GM12873 (cell line): ENCODE measurements around the gene HARS1.

ENCODE experiments used
- TF ChIP-seq, protein P1 (sequence below): IDR thresholded peaks from 2 replicates; pipeline ENCODE4 v1.5.1; 2012; ENCODE audit warnings: low read depth, mild to moderate bottlenecking, moderate library complexity, low read length, control low read depth; ENCODE audit not compliant: insufficient read depth; ENCODE audit errors: missing control alignments

HARS1 gene

DNA sequence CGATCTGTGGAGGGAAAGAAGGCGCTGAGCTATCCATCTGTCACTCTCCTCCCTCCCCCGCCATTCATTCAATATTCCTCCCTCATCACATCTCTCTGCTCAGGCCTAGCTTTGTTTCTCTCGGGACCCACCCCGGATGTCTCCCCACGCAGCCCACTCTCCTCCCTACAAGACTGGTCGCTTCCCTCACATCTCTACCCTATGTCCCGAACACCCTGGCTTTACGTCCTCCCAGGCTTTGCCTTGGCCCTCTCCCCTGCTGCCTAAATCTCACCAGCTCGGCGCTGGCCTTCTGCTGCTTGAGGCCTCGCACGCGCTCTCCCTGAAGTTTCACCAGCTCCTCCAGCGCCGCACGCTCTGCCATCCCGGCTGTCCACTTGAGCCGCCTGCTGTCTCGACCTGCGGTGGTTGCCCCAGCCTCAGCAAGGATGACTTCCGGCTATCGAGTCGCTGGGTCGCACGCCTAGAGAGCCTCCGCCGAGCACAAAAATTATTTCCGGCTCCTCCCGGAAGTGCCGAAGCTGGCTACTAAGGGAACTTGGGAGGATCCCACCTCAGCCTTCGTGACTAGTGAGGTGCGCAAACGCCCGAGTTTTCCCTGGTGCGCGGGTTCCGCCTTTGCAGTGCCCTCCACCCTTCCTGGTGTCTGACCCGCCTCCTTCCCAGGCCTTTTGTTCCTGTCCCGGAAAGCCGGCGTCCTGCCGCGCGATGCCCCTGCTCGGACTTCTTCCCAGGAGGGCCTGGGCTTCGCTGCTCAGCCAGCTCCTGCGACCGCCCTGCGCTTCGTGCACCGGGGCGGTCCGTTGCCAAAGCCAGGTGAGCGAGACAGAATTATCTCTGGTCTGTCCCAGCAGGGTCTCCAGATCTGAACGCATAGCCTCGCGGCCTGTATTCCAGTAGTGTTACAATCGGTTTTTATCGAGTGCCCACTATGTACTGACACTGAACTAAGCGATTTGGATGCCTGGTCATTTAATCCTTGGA is at the start of gene HARS1, which contains the start of gene HARS2:
HARS1 (minus strand) TSS at position 430 of the 984 bp plus-strand sequence; CDS start at position 364, 66 bp downstream.
HARS2 (plus strand) TSS at position 515 of the 984 bp plus-strand sequence; CDS start at position 709, 194 bp downstream.
- TF ChIP-seq, protein P1, sequence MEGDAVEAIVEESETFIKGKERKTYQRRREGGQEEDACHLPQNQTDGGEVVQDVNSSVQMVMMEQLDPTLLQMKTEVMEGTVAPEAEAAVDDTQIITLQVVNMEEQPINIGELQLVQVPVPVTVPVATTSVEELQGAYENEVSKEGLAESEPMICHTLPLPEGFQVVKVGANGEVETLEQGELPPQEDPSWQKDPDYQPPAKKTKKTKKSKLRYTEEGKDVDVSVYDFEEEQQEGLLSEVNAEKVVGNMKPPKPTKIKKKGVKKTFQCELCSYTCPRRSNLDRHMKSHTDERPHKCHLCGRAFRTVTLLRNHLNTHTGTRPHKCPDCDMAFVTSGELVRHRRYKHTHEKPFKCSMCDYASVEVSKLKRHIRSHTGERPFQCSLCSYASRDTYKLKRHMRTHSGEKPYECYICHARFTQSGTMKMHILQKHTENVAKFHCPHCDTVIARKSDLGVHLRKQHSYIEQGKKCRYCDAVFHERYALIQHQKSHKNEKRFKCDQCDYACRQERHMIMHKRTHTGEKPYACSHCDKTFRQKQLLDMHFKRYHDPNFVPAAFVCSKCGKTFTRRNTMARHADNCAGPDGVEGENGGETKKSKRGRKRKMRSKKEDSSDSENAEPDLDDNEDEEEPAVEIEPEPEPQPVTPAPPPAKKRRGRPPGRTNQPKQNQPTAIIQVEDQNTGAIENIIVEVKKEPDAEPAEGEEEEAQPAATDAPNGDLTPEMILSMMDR, result no peak

GRCh38 chr5:140737486-140737885 is 46.3 kb upstream of the HARS1 start:
- TF ChIP-seq, protein P1, result no peak

GRCh38 chr5:140734354-140734753 is 43.2 kb upstream of the HARS1 start:
- TF ChIP-seq, protein P1, result no peak

- TF ChIP-seq, protein P1, result no peak
Measured at GRCh38 chr5:140733098-140733497, 41.9 kb upstream of the HARS1 start.

GRCh38 chr5:140725799-140726471 is 34.8 kb upstream of the HARS1 start:
- TF ChIP-seq, protein P1, result no peak

DNA sequence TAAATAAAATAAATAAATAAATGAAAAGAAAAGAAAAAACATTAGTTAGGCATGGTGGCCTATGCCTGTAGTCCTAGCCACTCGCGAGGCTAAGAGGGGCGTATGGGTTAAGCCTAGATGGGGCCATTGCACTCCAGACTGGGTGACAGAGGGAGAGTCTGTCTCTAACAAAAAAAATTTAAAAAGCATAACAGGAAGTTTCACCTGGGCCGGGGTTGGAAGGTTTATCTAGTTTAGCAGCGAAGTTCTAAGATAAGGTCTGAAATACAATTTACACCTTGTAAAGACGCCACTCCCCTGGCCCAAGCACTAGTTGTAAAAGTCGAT is 27.1 kb upstream of the HARS1 start:
- TF ChIP-seq, protein P1, result no peak

DNA sequence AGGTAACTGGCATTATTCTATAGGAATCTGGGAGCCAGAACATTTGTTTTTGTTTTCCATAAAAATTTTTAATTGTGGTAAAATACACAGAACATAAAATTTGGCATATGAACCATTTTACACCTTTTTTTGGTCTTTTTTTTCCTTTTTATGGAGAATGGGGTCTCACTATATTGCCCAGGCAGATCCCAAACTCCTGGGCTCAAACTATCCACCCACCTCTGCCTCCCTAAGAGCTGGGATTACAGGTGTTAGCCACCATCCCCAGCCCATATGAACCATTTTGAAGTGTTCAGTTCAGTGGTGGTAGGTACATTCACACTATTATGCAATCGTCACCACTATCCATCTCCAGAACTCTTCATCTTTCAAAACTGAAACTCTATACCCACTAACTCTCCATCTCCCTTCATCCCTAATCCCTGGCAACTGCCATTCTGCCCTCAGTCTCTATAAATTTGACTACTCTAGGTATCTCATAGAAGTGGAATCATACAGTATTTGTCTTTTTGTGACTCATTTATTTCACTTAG is 22.5 kb upstream of the HARS1 start:
- TF ChIP-seq, protein P1, result no peak
